Endodermal cell (in vitro differentiated cells): ENCODE data around the gene NIFK. TPM values are rescaled to one million over a fixed set of nuclear protein-coding genes. Genes with fewer than 3 reads are reported as not detected.

Experiments
- DNase-seq: peaks from one replicate; pipeline ENCODE4 v3.0.0-alpha.2; 2017
- H3K27ac ChIP-seq: 2 replicates; pipeline ENCODE4 v1.5.1; 2013; ENCODE audit warnings: mild to moderate bottlenecking, low read depth, low read length, moderate library complexity
- H3K27me3 ChIP-seq: 2 replicates; pipeline ENCODE4 v1.6.1; 2013; ENCODE audit warnings: mild to moderate bottlenecking, low read length, moderate library complexity; ENCODE audit not compliant: insufficient read depth, control insufficient read depth, poor library complexity, severe bottlenecking
- H3K36me3 ChIP-seq: 2 replicates; pipeline ENCODE4 v1.7.0; 2013; ENCODE audit warnings: mild to moderate bottlenecking, low read length, moderate library complexity; ENCODE audit not compliant: control insufficient read depth, insufficient read depth
- H3K4me1 ChIP-seq: one replicate; pipeline ENCODE4 v1.7.0; 2013; ENCODE audit warnings: low read length; ENCODE audit not compliant: control insufficient read depth, insufficient read depth
- H3K4me3 ChIP-seq: 2 replicates; pipeline ENCODE4 v1.5.1; 2013; ENCODE audit warnings: mild to moderate bottlenecking, low read length, moderate library complexity
- H3K9ac ChIP-seq: 2 replicates; pipeline ENCODE4 v1.6.1; 2013; ENCODE audit warnings: mild to moderate bottlenecking, low read length, moderate library complexity; ENCODE audit not compliant: poor library complexity, severe bottlenecking; ENCODE audit errors: extremely low read depth
- H3K9me3 ChIP-seq: 2 replicates; pipeline ENCODE4 v1.6.1; 2013; ENCODE audit warnings: mild to moderate bottlenecking, low read length, moderate library complexity; ENCODE audit not compliant: control insufficient read depth
- H3K27ac Mint-ChIP-seq: 2 replicates; pipeline ENCODE4 v1.8.0; 2020; ENCODE audit warnings: mixed read lengths
- H3K27me3 Mint-ChIP-seq: 2 replicates; pipeline ENCODE4 v1.8.0; 2021; ENCODE audit warnings: mild to moderate bottlenecking, mixed read lengths; ENCODE audit not compliant: insufficient read depth
- H3K36me3 Mint-ChIP-seq: 2 replicates; pipeline ENCODE4 v1.8.0; 2020; ENCODE audit warnings: low read depth, mixed read lengths
- H3K4me1 Mint-ChIP-seq: 2 replicates; pipeline ENCODE4 v1.8.0; 2020; ENCODE audit warnings: mixed read lengths
- H3K4me3 Mint-ChIP-seq: 2 replicates; pipeline ENCODE4 v1.8.0; 2020; ENCODE audit warnings: mild to moderate bottlenecking, moderate library complexity, mixed read lengths
- H3K9me3 Mint-ChIP-seq: 2 replicates; pipeline ENCODE4 v1.8.0; 2020; ENCODE audit warnings: mild to moderate bottlenecking, mixed read lengths
- WGBS, 2 experiments: methylation state at CpG; one replicate each; pipeline versions ENCODE4 v1.1.5 to v1.1.7; 2013; ENCODE audit warnings: missing lambda C conversion rate in 2 of 2, mixed read lengths in 1 of 2; ENCODE audit not compliant: insufficient coverage in 1 of 2, insufficient read length in 1 of 2; 5-methylcytosine and 5-hydroxymethylcytosine counted together
- total RNA-seq, 2 donors: library from RNA; stranded (reverse); fragmentation: NEBNext Ultra II Directional in 1 of 2; extraction: Animal tissue kit (Norgen Biotek cat#: 25700) in 1 of 2; gene quantifications; 2 replicates in 1 of 2; 3 replicates in 1 of 2; pipeline ENCODE4 v1.2.1, GENCODE V29; 2021
- TF ChIP-seq, protein P1 (sequence below): fragments of 200-600 bp; sonication (generic); conservative IDR thresholded peaks from 2 replicates; pipeline ENCODE4 v1.5.0; 2021; ENCODE audit warnings: antibody characterized with exemption, mild to moderate bottlenecking

NIFK gene
- total RNA-seq, 2 donors from 2014 or later = 64.2 to 88.5 TPM

DNA sequence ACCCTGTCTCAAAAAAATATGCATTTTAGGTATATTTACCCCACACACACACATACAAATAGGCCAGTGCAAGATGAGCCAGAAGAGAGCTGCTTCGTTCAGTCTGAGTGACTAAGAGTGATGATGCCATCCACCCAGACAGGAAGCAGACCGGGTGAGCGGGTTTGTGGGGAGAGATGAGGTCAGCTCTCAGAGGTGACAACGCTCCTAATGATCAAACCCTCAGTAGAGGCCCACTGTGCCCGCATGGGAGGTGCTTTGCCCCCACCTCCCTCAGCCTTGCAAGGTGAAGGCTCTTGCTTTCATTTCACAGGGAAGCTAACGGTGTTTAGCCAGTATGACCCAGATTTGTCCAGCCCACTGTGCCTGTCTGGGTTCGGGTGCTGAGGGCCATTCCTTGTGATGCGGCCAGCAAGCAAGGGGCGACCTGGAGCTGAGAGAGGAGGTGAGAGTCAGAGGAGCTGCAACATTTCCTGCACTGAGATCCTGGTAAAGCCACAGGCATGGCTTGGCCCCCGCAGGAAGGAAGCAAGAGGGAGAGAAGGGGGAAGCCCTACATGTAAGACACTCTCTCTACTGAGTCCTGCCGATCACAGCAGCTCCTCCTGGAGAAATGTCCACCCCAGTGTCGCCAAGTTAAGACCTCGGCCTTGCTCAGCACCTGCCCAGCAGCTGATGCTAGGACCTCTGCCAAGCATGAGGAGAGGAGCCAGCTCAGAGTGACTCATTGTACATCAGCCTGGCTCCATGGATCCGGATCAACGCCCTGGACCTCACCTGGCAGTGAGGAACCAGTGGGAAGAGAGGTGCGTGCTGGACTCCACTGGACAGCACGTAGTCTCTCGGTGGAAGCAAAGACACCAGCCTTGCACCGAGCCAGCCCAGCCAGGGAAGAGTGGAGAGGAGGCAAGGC is 37.0 kb downstream of the NIFK start:
- H3K4me1 ChIP-seq = no peaks in the 10 kb centered on the region
- H3K36me3 Mint-ChIP-seq = no peaks in the 10 kb centered on the region
- no peaks in the 10 kb centered on the region for H3K36me3 ChIP-seq
- no peaks in the 10 kb centered on the region for H3K4me1 Mint-ChIP-seq
- no peaks in the 10 kb centered on the region for H3K27me3 ChIP-seq
- H3K27me3 Mint-ChIP-seq = no peaks in the 10 kb centered on the region
- DNase-seq = peak; percentile 45
- TF ChIP-seq, protein P1, sequence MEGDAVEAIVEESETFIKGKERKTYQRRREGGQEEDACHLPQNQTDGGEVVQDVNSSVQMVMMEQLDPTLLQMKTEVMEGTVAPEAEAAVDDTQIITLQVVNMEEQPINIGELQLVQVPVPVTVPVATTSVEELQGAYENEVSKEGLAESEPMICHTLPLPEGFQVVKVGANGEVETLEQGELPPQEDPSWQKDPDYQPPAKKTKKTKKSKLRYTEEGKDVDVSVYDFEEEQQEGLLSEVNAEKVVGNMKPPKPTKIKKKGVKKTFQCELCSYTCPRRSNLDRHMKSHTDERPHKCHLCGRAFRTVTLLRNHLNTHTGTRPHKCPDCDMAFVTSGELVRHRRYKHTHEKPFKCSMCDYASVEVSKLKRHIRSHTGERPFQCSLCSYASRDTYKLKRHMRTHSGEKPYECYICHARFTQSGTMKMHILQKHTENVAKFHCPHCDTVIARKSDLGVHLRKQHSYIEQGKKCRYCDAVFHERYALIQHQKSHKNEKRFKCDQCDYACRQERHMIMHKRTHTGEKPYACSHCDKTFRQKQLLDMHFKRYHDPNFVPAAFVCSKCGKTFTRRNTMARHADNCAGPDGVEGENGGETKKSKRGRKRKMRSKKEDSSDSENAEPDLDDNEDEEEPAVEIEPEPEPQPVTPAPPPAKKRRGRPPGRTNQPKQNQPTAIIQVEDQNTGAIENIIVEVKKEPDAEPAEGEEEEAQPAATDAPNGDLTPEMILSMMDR = no peak
- no peaks in the 10 kb centered on the region for H3K9me3 Mint-ChIP-seq
- H3K9ac ChIP-seq = no peak overlapping the region
- 89 to 92% methylated on average over 15 to 19 of the region's 19 CpGs for WGBS, 2 experiments
- no peak overlapping the region for H3K4me3 Mint-ChIP-seq
- H3K9me3 ChIP-seq = no peaks in the 10 kb centered on the region
- no peak overlapping the region for H3K27ac Mint-ChIP-seq
- no peak overlapping the region for H3K27ac ChIP-seq
- no peak overlapping the region for H3K4me3 ChIP-seq

DNA sequence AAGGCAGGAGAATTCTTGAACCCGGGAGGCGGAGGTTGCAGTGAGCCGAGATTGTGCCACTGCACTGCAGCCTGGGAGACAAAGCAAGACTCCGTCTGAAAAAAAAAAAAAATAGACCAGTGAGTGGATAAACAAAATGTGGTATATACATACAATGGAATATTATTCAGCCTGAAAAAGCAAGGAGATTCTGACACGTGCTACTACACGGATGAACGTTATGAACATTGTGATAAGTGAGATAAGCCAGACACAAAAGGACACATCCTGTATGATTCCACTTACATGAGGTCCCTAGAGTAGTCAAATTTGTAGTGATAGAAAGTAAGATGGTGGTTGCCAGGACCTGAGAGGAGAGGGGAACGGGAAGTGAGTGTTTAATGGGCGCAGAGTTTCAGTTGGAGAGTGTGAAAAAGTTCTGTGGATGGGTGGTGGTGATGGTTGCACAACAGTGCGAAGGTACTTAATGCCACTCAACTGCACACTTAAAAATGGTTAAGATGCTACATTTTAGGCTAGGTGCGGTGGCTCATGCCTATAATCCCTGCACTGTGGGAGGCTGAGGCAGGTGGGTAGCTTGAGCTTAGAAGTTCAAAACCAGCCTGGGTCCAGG is 38.3 kb downstream of the NIFK start:
- TF ChIP-seq, protein P1 = no peak
- Mint-ChIP-seq H3K36me3 (no peaks in the 10 kb centered on the region), H3K4me3 (no peak overlapping the region), H3K9me3 (no peaks in the 10 kb centered on the region), H3K27ac (no peak overlapping the region), H3K4me1 (no peaks in the 10 kb centered on the region), H3K27me3 (no peaks in the 10 kb centered on the region)
- Histone ChIP-seq H3K27ac (no peak overlapping the region), H3K9ac (no peak overlapping the region), H3K27me3 (no peaks in the 10 kb centered on the region), H3K4me3 (no peak overlapping the region), H3K9me3 (no peaks in the 10 kb centered on the region), H3K36me3 (no peaks in the 10 kb centered on the region), H3K4me1 (no peaks in the 10 kb centered on the region)
- no peak for DNase-seq
- WGBS, 2 experiments = 94 to 97% methylated on average over 11 of the region's 11 CpGs

DNA sequence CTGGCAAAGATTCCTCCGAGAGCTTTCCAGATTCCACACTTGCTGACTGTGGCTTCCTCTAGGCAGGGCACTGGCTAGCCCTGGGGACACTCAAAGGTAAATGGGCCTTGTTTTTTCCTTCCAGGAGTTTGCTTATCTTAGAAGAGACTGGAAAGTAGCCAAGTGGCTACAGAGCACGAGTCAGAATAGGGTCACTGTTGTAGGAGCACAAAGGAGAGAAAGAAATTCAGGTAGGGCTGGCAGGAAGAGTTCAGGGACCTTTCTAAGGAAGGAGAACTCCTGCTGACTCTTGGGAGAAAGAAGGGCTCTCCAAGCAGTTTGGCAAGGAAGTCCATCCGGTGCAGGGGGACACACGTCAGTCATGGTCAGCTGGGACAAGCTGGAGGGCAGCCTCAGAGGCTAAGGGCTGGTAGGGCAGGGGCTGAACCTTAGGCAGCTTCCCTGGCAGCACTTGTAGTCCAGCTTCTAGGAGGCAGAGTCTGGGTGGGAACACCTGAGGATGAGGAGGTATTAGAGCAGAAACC is 39.5 kb downstream of the NIFK start:
- no peaks in the 10 kb centered on the region for H3K27me3 ChIP-seq
- DNase-seq = no peak
- no peaks in the 10 kb centered on the region for H3K36me3 ChIP-seq
- H3K4me3 ChIP-seq = no peak overlapping the region
- Mint-ChIP-seq H3K36me3 (no peaks in the 10 kb centered on the region), H3K27ac (peak overlapping the region; percentile 17), H3K9me3 (no peaks in the 10 kb centered on the region), H3K4me1 (no peaks in the 10 kb centered on the region), H3K27me3 (no peaks in the 10 kb centered on the region), H3K4me3 (no peak overlapping the region)
- no peaks in the 10 kb centered on the region for H3K9me3 ChIP-seq
- no peak overlapping the region for H3K27ac ChIP-seq
- TF ChIP-seq, protein P1 = no peak
- WGBS, 2 experiments = 60 to 67% methylated on average over 4 of the region's 4 CpGs
- no peak overlapping the region for H3K9ac ChIP-seq
- no peaks in the 10 kb centered on the region for H3K4me1 ChIP-seq
